Measurements from ENCODE around the gene PTPRN2.
A peak's percentile ranks its signal among the peaks of the same experiment; 100 is the strongest.

The PTPRN2 gene

DNA sequence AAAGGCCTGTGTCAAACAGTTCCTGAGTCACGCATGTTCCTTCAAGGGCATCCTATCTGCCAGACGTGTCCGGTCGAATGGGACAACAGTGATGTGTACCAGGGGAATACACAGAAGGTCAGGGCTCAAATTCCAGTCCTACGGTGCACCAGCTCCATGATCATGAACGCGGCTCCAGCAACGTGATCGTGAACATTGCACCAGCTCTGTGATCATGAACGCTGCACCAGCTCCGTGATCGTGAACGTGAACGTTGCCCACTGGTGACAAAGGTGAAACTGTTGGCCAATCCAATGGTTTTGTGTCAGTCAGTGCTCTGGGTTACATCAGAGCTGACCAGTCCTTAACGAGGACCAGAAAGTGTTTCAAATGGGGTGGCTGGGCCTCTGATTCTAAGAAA lies 4.3 kb upstream of the PTPRN2 start:
- TF ChIP-seq, protein P1, sequence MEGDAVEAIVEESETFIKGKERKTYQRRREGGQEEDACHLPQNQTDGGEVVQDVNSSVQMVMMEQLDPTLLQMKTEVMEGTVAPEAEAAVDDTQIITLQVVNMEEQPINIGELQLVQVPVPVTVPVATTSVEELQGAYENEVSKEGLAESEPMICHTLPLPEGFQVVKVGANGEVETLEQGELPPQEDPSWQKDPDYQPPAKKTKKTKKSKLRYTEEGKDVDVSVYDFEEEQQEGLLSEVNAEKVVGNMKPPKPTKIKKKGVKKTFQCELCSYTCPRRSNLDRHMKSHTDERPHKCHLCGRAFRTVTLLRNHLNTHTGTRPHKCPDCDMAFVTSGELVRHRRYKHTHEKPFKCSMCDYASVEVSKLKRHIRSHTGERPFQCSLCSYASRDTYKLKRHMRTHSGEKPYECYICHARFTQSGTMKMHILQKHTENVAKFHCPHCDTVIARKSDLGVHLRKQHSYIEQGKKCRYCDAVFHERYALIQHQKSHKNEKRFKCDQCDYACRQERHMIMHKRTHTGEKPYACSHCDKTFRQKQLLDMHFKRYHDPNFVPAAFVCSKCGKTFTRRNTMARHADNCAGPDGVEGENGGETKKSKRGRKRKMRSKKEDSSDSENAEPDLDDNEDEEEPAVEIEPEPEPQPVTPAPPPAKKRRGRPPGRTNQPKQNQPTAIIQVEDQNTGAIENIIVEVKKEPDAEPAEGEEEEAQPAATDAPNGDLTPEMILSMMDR (conservative IDR thresholded peaks at IDR 0.05; ENCODE audit: low read depth, low read length), result no peak
- no peak for DNase-seq (ENCODE audit: low read depth)
- no peak overlapping the region for H3K4me3 ChIP-seq (ENCODE audit: low read depth, low read length)

DNA sequence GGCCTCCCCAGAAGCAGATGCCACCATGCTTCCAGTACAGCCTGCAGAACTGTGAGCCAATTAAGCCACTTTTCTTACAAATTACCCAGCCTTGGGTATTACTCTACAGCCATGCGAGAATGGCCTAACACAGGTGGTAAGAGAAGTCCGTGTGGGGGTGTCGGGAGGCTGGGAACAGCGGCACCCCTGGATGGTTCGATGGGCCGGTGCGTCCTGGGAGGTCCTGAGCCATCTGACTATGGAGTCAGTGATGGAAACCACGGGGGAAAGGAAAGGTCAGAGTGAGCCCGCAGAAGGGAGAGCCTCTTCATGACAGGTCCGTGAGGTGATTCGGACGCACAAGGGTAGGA lies 2.5 kb upstream of the PTPRN2 start:
- TF ChIP-seq, protein P1 (conservative IDR thresholded peaks at IDR 0.05; ENCODE audit: low read depth, low read length), result no peak
- no peak overlapping the region for H3K4me3 ChIP-seq (ENCODE audit: low read depth, low read length)
- no peak for DNase-seq (ENCODE audit: low read depth)

DNA sequence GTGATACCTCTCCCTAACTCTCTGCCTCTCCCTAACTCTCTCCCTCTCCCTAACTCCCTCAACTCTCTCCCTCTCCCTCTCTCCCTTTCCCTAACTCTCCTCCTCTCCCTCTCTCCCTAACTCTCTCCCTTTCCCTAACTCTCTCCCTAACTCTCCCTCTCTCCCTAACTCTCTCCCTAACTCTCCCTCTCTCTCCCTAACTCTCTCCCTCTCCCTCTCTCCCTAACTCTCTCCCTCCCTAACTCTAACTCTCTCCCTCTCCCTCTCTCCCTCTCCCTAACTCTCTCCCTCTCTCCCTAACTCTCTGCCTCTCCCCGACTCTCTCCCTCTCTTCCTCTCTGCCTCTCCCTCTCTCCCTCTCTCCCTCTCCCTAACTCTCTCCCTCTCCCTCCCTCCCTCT lies 2.0 kb upstream of the PTPRN2 start:
- no peak overlapping the region for H3K4me3 ChIP-seq (ENCODE audit: low read depth, low read length)
- DNase-seq (ENCODE audit: low read depth), result no peak
- TF ChIP-seq, protein P1 (conservative IDR thresholded peaks at IDR 0.05; ENCODE audit: low read depth, low read length), result no peak

DNA sequence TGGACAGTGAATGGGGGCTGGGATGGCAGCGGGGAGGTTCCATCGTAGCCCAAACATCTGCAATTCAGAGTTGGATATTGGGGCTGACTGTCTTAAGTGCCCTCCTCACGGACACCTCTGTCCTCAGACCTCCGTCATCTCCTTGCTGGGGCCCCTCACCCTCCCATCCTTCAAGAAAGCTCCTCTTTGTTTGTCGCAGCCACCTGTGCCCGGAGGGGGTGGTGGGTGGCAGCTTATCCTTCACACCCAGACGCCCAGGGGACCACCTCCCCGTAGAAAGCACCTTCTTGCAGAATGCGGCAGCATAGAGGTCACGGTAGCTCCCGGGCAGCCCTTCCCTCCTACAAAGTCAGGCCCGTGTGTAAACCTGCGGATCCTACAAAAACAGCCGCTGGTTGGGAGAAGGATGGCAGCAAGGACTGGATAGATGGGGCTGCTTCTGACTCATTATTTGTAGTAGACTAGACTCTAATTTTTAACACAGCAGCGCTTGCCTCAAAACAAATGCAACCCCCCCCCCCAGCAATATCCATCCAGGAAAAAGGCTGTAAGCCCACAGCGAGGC lies 1.3 kb upstream of the PTPRN2 start:
- H3K4me3 ChIP-seq (ENCODE audit: low read depth, low read length), result no peak overlapping the region
- TF ChIP-seq, protein P1 (conservative IDR thresholded peaks at IDR 0.05; ENCODE audit: low read depth, low read length), result no peak
- DNase-seq (ENCODE audit: low read depth), result no peak

DNA sequence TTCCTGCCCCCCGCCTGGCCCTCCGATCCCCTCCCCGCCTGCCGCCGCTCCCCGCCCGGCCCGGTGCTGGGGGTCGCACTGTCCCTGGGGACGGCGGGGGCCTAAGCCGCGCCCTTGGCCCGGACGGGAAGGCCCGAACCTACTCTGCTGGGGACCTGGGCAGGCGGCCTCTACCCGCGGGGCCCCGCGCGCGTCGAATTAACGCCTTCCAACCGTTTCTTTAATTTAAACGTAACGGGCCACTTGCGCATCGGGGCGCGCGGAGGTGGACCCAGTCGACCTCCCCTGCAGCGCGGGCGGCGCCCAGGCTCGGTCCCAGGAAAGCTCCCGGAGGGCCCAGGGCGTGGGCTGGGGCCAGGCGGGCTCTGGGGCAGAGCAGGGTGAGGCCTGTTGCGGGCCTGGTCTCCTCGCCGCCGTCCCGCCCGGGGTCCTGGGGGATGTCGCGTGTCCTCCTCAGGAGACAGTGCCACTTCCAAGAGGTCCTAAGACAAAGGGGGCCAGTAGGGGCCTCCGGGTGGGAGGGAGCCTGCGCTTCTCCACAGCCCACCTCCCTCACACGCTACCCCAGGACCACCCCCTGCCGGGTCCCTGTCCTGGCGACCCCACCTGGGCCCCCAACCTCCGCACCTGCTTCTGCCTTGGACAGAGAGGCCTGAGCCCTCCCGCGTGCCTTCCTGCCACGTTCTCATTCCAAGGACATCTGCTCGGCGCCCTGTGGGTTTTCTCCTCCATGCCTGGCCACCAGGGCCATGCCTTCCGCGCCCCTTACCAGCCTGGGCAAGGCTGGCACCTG lies 658 bp upstream of the PTPRN2 start:
- peak overlapping the region; percentile 44 for H3K4me3 ChIP-seq (ENCODE audit: low read depth, low read length)
- TF ChIP-seq, protein P1 (conservative IDR thresholded peaks at IDR 0.05; ENCODE audit: low read depth, low read length), result no peak
- no peak for DNase-seq (ENCODE audit: low read depth)

DNA sequence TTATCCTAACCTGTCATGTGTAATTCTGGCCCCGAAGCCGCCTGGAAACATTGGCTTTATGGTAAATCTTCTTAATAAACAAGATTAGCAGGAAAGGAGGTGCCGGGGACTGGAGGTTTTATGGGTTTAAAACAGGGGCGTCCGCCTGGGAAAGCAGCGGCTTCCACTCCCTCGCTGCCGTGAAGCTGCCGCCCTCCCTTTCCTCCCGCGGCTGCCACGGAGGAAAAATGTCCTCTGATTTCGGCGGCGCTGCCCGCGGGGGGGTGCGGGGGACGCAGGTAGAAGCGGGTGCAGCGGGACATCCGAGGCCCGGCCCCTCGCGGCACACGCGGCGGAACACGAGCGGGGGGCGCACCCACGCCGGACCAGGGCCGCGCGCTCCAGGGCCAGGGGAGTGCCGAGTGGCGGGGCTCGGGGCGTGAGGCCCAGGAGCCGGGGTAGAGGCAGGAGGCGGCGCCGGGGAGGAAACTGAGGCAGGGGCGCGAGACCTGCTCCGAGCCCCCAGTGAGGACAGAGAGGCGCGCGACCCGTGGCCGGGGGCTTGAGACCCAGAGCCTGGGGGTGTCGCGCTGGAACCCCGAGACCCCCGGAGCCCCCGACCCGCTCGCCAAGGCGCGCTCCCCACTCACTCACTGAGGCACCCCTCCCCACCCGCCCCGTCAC lies 993 bp downstream of the PTPRN2 start:
- H3K4me3 ChIP-seq (ENCODE audit: low read depth, low read length), result no peak overlapping the region
- no peak for DNase-seq (ENCODE audit: low read depth)
- TF ChIP-seq, protein P1 (conservative IDR thresholded peaks at IDR 0.05; ENCODE audit: low read depth, low read length), result no peak

Measured in choroid plexus epithelial cell (primary cell).